Kidney (tissue), 14 donors: ENCODE data around the gene MAP2K4. TPM values are rescaled to one million over a fixed set of nuclear protein-coding genes. Genes with fewer than 3 reads are reported as not detected.

Experiments used
- DNase-seq, 5 donors: peaks; one replicate each; pipeline ENCODE4 v3.0.0-alpha.2; 2013 to 2020
- FAIRE-seq: peaks from 2 replicates; lab custom pipeline; 2012; peaks lifted over from hg19 to GRCh38; lab: Jason Lieb, UNC
- H3K27ac ChIP-seq, 2 donors: one replicate each; pipeline ENCODE4 v1.7.0; 2013; ENCODE audit warnings: low read depth in 2 of 2, low read length in 2 of 2, inconsistent platforms in 1 of 2
- H3K27me3 ChIP-seq: one replicate; pipeline ENCODE4 v1.7.1; 2013; ENCODE audit warnings: low read length, inconsistent platforms; ENCODE audit not compliant: control insufficient read depth, insufficient read depth
- H3K36me3 ChIP-seq, 3 donors: one replicate each; pipeline versions ENCODE4 v1.7.0 to v1.7.1; 2013; ENCODE audit warnings: low read length in 3 of 3, control low read depth in 1 of 3, inconsistent platforms in 1 of 3; ENCODE audit not compliant: insufficient read depth in 3 of 3, control insufficient read depth in 2 of 3
- H3K4me1 ChIP-seq, 3 donors: one replicate each; pipeline versions ENCODE4 v1.7.0 to v1.7.1; 2013; ENCODE audit warnings: low read length in 3 of 3, inconsistent platforms in 1 of 3, low read depth in 1 of 3; ENCODE audit not compliant: control insufficient read depth in 2 of 3, insufficient read depth in 2 of 3
- H3K4me3 ChIP-seq, 3 donors: one replicate each; pipeline versions ENCODE4 v1.7.0 to v1.8.1; 2013; ENCODE audit warnings: low read length in 3 of 3, control low read depth in 1 of 3, inconsistent platforms in 1 of 3
- H3K9ac ChIP-seq, 3 donors: one replicate each; pipeline versions ENCODE4 v1.7.0 to v1.7.1; 2013; ENCODE audit warnings: low read length in 3 of 3, control low read depth in 1 of 3, inconsistent platforms in 1 of 3
- H3K9me3 ChIP-seq, 3 donors: one replicate each; pipeline versions ENCODE4 v1.7.0 to v1.7.1; 2013; ENCODE audit warnings: low read length in 3 of 3, control low read depth in 1 of 3, inconsistent platforms in 1 of 3; ENCODE audit not compliant: control insufficient read depth in 2 of 3, insufficient read depth in 1 of 3
- CTCF ChIP-seq: IDR thresholded peaks from 3 replicates; pipeline ENCODE4 v1.5.1; 2012; ENCODE audit warnings: mild to moderate bottlenecking, moderate library complexity, borderline replicate concordance; ENCODE audit not compliant: insufficient read depth; ENCODE audit errors: extremely low read depth
- intact Hi-C: fragments of 100-400 bp; cut with DNase I; formaldehyde crosslinking; loops from one replicate; pipeline ENCODE4 v1.11.1; 2022
- polyA plus RNA-seq: library from polyadenylated mRNA; stranded (reverse); fragments of 350-450 nt; fragmentation: Illumina TruSeq; extraction: RNeasy Lipid Tissue Mini Kit (QIAGEN cat#74804); gene quantifications from one replicate; pipeline ENCODE4 v1.2.3, GENCODE V29; 2014; ENCODE audit warnings: low read depth, low replicate concordance; ENCODE audit not compliant: insufficient read depth
- total RNA-seq: library from RNA; stranded (reverse); fragmentation: NEBNext Ultra II Directional; extraction: Animal tissue kit (Norgen Biotek cat#: 25700); gene quantifications from one replicate; pipeline ENCODE4 v1.2.1, GENCODE V29; 2021
- donor health status: control.
- donor health status: control.
- donor health status: control.
- donor health status: control.
- donor health status: control.
- donor health status: DM: yes; HTN: yes; CAD: no.
- donor health status: Normal renal cell carcinoma (clear cell type).

The MAP2K4 gene
- total and polyA plus RNA-seq, 2 donors from 2014 or later, result 14.2 to 36.1 TPM

DNA sequence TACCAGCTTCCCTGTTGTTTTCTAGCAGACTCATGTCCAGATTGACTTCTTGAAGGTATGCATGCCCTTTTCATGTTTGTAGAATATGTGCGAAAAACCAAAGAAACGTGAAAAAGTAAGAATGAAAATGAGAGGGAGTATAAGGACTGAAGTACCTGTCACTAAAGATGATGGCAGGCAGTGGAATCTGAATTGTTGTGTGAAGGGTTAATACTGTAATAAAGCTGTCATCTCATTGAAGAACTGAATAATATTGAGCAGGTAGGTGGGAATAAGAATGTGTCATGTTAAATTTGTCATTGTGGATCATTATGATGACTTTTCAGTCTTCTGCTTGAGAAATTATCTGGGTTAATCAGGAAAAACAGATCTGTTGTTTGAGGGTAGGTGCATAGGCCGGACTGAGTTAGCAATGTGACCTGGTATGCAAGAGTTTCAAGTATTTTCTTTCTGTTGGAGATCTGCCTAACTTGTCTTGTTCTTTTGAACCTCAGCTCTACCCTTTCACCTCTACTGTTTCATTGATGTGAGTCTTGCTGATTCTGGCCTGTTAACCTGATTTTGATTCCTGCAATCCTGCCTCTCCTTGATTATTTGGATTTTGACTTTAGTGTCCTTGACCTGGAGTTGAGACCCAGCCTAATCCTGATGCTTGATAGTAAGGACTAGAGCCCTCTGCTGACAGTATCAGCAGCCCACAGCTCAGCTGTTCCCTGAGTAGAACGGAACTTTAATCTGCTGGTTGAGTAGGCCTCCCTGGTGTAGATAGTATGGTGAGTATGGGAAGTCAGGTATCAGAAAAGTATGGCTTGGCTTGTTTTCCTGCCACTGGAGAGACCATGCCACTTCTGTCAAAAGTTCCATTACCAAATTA is 64.6 kb downstream of the MAP2K4 start:
- Histone ChIP-seq H3K9me3 (no peaks in the 10 kb centered on the region), H3K27me3 (no peaks in the 10 kb centered on the region), H3K36me3 (peaks cover 0 to 6% (median 0%) of the 10 kb centered on the region in 3 donors), H3K27ac (peak overlapping the region in 1 of 2 donors; percentile 58), H3K4me3 (no peak overlapping the region), H3K4me1 (peaks cover 0 to 12% (median 4%) of the 10 kb centered on the region in 3 donors), H3K9ac (no peak overlapping the region)
- DNase-seq, result no peak
- intact Hi-C loops, result no loop called here
- FAIRE-seq, result no peak
- TF ChIP-seq CTCF, result no peak

- Histone ChIP-seq H3K4me3 (no peak overlapping the region), H3K36me3 (peaks cover 0 to 6% (median 0%) of the 10 kb centered on the region in 3 donors), H3K4me1 (peaks cover 0 to 12% (median 4%) of the 10 kb centered on the region in 3 donors), H3K27me3 (no peaks in the 10 kb centered on the region), H3K9ac (no peak overlapping the region), H3K9me3 (no peaks in the 10 kb centered on the region), H3K27ac (no peak overlapping the region)
- FAIRE-seq (no peak), DNase-seq (no peak)
- no peak for TF ChIP-seq CTCF
- intact Hi-C loops, result no loop called here
These were observed 67.4 kb downstream of the MAP2K4 start for GRCh38 chr17:12088035-12088434.

GRCh38 chr17:12089809-12090384 is 69.2 kb downstream of the MAP2K4 start:
- no peak overlapping the region for H3K4me3 ChIP-seq
- peaks cover 0 to 9% (median 2%) of the 10 kb centered on the region in 3 donors for H3K4me1 ChIP-seq
- no peak overlapping the region for H3K9ac ChIP-seq
- intact Hi-C loops, result no loop called here
- H3K9me3 ChIP-seq, result no peaks in the 10 kb centered on the region
- H3K36me3 ChIP-seq, result peaks cover 0 to 3% (median 0%) of the 10 kb centered on the region in 3 donors
- H3K27ac ChIP-seq, result no peak overlapping the region
- no peak for TF ChIP-seq CTCF
- FAIRE-seq, result no peak
- no peaks in the 10 kb centered on the region for H3K27me3 ChIP-seq
- DNase-seq, result no peak
